HG03159 (cell line): Measurements from ENCODE around the gene SYCP2.
A peak's percentile ranks its signal among the peaks of the same experiment; 100 is the strongest.
"Not testable (repeated sequence)": the region's sequence is repeated elsewhere in the genome, so short reads cannot be mapped to it uniquely, and the experiment has no call there.

Experiments
- ATAC-seq: cut with Tn5 transposase; IDR thresholded peaks from one replicate; pipeline ENCODE4 v1.9.1; 2021; ENCODE audit warnings: mild to moderate bottlenecking, moderate library complexity; ENCODE audit not compliant: unreplicated experiment

The SYCP2 gene

GRCh38 chr20:59908855-59909254, 24.6 kb downstream of the SYCP2 start:
- ATAC-seq, result no peak

- no peak for ATAC-seq
Observed at GRCh38 chr20:59903621-59904020, 29.8 kb downstream of the SYCP2 start.

GRCh38 chr20:59902470-59902869, 31.0 kb downstream of the SYCP2 start:
- no peak for ATAC-seq

DNA sequence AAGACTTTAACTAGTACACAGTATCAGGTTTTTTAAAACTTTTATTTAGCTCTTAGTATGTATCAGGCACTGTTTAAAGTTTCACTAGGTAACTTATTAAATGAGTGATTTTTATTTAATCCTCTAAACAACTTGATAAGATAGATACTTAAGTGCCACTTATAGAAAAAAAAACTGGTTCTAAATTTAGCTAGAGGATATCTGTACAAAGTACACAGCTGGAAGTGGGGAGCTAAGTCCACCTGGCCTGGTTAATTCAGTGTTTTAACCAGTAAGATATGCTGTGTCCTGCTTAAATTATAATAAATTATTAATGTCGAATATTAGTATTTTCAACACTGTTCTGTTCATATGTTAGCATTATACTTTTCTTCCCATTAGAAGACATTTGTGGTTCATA, 37.5 kb downstream of the SYCP2 start:
- no peak for ATAC-seq

DNA sequence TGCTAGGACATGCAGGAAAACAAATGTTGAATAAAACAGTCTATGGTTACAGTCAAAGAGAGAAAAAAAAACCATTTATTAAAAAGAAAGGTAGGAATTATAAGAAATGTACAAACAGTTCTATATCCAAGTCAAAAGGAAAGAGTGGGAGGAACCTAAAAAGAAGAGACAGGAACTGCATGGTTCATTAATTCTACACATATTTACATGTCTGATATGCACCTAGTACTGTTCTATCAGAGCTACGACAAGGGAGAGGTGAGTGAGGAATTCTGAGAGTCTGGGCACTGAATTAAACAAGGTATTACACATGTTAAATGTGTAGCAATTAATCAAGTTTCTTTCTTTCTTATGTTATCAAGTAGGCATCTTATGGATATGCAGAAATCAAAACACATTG, 41.9 kb downstream of the SYCP2 start:
- ATAC-seq, result no peak

DNA sequence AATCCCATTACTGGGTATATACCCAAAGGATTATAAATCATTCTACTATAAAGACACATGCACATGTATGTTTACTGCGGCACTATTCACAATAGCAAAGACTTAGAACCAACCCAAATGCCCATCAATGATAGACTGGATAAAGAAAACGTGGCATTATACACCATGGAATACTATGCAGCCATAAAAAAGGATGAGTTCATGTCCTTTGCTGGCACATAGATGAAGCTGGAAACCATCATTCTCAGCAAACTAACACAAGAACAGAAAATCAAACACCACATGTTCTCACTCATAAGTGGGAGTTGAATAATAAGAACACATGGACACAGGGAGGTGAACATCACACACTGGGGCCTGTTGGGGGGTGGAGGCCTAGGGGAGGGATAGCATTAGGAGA, 43.4 kb downstream of the SYCP2 start:
- not testable (repeated sequence) for ATAC-seq

DNA sequence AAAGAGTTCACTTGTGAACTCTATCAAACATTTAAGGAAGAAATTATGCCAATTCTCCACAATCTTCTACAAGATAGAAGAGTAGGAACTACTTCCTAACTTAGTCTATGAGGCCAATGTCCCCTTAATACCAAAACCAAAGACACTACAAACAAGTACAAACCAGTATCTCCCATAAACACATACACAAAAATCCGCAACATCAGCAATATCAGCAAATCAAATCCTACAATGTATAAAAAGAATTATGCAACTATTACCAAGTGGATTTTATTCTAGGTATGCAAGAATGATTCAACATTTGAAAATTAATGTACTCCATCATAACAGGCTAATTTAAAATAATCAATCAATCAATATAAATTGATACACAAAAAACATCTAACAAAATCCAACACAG, 45.4 kb downstream of the SYCP2 start:
- ATAC-seq, result no peak

- no peak for ATAC-seq
Observed at GRCh38 chr20:59884494-59884893, 48.9 kb downstream of the SYCP2 start.

- no peak for ATAC-seq
Observed at GRCh38 chr20:59880198-59880597, 53.2 kb downstream of the SYCP2 start.

DNA sequence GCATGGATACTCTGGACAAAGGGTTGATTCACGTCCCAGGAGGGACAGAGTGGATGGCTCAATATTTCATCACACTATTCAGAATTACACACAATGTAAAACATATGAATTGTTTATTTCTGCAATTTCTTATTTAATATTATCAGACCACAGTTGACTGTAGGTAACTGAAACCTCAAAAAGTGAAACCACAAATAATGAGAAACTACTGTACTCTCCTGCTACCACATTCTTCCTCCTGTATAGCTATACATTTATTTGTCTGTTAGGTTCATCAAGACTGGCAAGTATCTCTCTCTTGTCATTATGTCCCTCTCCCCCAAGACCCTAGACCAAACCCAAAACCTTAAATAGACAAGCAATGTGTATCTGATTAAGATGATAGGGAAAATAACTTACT, 60.0 kb downstream of the SYCP2 start:
- ATAC-seq, result no peak

DNA sequence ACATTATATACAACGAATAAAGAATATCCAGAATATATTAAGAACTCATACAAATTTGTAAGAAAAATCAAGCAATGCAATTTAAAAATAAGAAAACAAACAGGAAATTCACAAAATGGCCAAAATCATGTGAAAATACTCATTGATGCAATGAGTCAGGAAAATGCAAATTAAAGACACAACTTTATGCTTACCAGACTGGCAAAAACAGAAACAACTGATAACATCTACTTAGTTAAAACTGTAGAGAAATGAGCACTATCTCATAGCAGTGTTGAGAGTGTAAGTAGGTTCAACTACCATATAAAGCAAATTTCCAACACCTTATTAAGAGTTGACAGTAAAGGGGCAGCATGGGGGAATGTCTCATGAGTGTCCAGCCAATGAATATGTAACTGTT, 62.3 kb downstream of the SYCP2 start:
- ATAC-seq, result no peak

DNA sequence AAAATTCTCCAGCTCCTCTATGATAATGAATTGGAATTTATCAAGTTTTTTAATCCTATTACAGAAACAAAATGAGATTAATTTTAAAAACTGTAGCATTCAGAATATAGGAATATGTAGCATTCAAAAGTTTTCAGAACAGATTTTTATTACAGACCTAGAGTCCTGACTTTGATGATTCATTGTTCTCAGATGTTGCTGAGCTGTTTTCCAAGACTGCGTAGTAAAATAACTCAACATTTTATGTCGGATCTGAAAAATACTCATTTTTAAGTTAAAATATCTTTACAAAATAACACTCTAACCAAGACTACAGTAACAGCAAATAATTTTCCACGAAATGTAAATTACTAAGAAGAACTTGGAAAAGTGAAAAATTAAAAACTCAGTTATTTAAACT, 67.1 kb downstream of the SYCP2 start:
- ATAC-seq, result no peak

DNA sequence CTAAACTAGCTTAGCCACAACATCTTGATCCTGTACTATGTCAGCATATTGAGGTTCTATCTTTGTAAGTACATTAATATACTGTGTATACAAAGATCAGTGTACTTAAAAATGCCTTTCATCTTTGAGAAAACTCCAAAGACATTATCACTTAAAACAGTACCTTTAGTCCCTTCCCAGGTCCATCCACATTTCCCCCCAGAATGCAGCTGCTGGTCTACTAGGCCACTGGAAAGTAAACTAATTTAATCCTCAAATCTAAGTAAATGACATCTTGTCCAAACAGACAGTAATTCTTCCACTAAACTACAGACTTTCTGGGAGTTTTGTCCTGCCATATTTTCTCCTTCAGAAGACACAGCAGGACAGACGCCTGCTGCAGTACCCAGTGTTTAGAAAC, 68.7 kb downstream of the SYCP2 start:
- ATAC-seq, result no peak

DNA sequence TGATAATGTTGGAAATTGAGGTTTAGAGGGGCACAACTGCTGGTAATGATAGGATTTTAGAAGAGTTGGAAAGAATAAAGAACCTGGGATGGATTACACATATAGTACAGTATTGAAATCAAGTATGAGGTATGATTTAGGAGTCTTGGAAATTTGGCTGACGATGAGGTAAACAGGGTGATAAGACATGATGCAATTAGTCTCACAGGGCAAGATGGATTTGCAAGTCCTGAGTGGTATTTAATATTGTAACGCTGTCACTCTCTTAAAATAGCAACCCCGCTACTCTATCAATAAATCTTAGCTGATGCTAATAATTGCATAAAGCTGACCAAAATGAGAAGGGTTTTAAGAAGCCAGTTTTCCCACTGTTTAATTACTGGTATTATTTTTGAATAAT, 70.4 kb downstream of the SYCP2 start:
- ATAC-seq, result no peak

- ATAC-seq, result no peak
Observed at GRCh38 chr20:59861401-59861800, 72.0 kb downstream of the SYCP2 start.

DNA sequence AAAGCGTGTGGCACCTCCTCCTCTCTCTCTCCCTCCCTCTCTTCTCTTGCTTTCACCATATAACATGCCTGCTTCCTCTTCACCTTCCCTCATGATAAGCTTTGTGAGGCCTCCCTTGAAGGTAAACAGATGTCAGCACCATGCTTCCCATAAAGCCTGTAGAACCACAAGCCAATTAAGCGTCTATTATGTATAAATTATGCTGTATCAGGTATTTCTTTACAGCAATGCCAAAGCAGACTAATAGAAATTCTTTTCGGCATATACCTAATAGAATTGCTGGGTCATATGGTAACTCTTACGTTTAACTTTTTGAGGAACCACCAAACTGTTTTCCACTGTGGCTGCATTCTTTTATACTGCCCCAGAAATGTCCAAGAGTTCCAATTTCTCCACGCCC, 75.0 kb downstream of the SYCP2 start:
- no peak for ATAC-seq

DNA sequence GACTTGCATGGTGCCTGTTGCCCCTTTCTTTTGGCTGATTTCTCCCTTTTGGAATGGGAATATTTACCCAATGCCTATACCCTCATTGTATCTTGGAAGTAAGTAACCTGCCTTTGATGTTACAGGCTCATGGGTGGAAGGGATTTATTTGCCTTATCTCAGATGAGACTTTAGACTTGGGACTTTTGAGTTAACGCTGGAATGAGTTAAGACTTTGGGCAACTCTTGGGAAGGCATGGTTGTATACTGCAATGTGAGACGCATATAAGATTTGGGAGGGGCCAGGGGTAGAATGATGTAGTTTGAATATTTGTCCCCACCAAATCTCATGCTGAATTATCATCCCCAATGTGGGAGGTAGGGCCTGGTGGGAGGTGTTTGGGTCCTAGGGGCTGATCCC, 75.5 kb downstream of the SYCP2 start:
- no peak for ATAC-seq

- ATAC-seq, result not testable (repeated sequence)
Observed at GRCh38 chr20:59856941-59857340, 76.5 kb downstream of the SYCP2 start.

GRCh38 chr20:59856526-59856925, 76.9 kb downstream of the SYCP2 start:
- not testable (repeated sequence) for ATAC-seq

DNA sequence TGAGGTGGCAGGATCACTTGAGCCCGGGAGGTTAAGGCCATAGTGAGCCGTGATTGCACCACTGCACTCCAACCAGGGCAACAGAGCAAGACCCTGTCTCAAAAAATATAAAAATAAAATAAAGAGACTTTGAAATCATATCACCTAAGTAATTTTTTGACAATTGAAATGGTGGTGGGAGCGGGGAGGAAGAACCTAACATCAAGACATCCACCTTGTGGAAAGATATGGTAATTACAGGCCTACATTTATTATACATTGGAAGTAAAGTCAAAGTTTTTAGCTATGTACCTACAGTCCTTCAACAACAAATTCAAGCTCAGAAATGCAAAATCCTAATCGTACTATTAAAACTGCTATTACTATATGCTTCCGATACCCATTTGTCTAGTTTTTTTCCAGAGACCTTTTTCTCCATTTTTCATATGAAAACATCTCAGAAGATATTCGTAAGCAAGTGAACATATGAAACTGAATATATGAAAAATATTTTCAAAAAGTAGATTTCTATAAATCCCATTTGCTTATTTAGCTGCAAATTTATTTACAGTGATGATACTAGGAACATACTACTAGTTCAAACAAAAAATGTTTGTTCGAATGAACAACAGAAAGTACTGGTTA, 83.3 kb downstream of the SYCP2 start:
- peak; percentile 65 for ATAC-seq

DNA sequence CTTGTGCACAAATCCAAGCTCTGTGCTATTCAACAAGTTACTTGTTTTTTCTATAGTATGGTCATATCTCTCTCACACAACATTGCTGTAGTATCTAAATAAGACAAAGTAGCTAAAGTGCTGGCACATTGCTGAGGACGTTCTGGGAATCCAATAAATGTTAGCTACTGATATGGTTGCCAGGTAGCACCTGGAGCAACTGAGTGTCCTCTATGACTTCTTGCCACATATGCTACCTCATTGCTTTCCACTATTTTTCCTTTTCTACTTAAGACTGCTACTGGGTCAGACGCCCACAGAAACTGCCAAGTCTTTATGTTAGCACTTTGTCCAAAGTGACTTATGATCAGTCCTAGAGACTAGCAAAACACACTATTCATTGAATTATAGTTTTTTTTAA, 85.3 kb downstream of the SYCP2 start:
- no peak for ATAC-seq

GRCh38 chr20:59845472-59845871, 88.0 kb downstream of the SYCP2 start:
- no peak for ATAC-seq

DNA sequence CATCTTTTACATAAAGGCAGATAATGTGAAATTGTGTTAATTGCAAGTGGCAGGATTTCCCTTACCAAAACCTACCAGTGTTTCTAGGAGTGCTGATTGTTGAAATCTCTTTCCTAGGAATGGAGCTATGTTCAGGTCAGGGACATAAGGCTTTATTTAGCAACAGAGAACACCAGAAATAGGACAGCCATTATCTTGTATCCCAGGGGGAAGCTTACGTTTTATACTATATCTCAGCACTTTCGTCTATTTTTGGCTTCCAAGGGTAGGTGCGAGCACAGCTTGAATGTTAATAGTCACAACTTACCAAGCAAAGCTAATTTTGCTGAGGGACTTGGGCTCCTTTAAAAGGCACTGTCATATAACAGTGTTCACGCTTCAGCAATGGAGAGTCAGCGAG, 94.0 kb downstream of the SYCP2 start:
- ATAC-seq, result no peak
